ENCODE measurements around the gene FCHSD2.

- TF ChIP-seq CTCF (IDR thresholded peaks at IDR 0.05; ENCODE audit: low read depth, low read length) = no peak
- no peak for TF ChIP-seq POLR2A (IDR thresholded peaks at IDR 0.05; ENCODE audit: extremely low read depth, insufficient read length)
These were observed 34.7 kb upstream of the FCHSD2 start for GRCh38 chr11:73176874-73177155.

All from NB4 (cell line).